OCI-M2 (cell line): Measurements from ENCODE around the gene RYK.
"Not testable (repeated sequence)": the region's sequence is repeated elsewhere in the genome, so short reads cannot be mapped to it uniquely, and the experiment has no call there.

Experiments used
- DNase-seq: peaks from one replicate; lab custom pipeline; 2025; ENCODE audit not compliant: unreplicated experiment; lab: John Stamatoyannopoulos, UW

The RYK gene

DNA sequence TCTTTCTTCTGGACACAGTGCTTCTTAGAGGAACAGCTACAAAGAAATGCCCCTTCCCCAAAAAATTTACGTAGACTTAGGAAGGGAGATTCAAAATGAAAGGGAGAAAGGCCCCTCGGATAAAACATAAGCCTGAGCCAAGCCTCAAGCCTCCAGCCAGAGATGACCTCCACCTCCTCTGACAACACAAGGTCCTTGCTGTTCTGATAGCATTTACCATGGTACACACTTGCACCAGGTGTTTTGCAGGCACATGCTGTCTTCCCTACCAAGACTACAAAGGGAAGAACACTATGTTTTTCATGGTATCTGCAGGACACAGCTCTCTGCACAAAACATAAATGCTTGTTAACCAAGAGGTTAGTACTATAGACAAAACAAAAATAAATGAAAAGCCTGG is 27.8 kb downstream of the RYK start:
- no peak for DNase-seq

DNA sequence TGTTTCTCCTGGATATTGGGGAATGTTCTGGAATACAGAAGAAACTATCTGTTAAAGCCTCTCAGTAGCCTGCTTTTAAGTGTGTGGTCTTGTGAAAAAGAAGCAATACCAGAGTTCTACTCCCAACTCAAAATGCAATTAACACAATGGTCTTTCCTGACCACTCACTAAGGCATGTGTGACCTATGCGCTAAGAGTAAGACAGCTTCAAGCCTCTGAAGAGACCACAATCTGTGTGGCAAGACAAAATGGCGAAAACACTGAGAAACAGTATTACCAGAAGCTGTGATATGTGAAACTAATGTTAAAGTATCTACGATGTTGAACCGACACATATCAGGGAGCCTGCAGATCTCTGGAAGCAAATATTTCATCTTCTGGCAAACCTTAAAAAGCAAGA is 33.8 kb downstream of the RYK start:
- DNase-seq = no peak

DNA sequence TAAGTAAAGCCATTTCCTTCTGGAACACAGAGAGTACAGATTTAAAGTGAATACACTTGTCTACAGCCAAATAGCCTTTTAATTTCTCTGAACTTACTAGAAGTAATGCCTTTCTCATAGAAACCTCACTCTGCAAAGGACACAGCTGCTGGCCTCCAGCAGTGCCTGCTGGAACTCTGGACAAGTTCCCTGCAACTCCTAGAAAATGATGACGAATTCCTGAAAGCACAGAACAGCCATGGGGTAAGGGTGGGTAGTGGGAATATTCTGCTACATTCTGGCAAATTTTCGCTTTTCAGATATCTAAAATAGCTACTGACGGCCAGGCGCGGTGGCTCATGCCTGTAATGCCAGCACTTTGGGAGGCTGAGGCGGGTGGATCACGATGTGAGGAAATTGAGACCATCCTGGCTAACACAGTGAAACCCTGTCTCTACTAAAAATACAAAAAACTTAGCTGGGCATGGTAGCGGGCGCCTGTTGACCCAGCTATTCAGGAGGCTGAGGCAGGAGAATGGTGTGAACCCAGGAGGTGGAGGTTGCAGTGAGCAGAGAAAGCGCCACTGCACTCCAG is 34.4 kb downstream of the RYK start:
- no peak for DNase-seq

DNA sequence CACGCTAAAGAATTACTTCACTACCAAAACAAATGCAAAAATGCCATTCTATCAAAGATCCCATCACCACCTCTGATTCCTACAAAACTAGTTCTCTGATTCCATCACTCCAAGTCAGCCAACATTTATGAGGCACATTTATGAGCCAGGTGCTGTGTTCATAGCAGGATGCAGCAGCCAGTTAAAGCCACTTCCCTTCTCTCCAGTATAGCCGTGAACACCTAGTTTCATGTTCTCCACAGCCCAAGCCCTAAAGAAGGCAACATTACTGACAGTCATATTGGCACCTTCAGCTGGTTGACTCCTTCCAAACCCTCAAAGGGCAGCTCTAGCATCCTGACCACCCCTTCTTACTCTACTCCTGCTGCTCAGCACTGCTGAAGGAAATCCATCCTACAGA is 36.4 kb downstream of the RYK start:
- no peak for DNase-seq

DNA sequence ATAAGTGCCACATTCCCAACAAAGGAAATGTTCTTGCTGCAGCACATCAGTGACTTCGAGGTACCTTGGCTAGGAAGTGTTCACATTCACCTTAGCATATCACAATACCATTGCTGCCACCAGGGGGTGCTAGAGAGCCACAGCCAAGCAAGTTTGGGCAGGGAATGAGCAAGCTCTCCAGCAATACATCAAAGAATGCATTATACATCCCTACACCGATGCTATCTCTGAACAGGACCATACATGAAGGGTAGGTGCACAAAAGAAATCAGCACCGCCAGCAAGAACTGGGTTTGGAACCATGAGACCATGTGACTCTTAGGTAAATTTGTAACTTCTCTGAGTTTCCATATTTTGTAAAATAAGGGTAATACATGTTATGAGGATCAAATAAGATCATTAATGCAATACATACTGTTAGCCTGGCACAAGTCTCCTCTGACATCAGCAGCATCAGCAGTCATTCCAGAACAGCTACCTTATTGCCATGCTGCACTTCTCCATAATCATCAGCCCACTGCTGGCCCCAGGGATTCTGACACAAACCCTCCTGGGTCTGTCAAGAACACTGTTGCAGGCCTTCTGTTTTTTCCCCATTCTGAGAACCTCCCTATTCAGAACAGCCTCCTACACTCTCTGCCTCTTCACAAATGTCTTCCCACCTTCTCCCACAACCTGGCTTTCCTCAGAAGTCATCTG is 37.5 kb downstream of the RYK start:
- DNase-seq = no peak

DNA sequence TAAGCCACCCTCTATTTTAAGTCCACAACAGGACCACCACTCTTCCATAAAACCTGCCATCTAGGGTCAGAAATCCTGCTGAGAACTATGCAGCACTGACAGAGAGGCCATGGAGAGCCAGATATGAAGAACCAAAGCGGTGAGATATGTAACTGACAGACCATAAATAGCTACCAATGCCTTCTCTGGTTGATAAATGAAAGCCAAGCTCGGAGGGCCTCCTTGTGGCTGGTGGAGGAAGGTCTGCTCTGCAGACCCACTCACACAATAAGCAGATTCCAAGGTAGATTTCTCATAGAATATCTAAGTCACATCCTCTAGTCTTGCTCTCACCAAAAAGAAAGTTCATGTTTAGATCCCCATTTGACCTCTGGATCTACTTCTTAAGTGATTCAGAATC is 38.9 kb downstream of the RYK start:
- peak; percentile 16 for DNase-seq

DNA sequence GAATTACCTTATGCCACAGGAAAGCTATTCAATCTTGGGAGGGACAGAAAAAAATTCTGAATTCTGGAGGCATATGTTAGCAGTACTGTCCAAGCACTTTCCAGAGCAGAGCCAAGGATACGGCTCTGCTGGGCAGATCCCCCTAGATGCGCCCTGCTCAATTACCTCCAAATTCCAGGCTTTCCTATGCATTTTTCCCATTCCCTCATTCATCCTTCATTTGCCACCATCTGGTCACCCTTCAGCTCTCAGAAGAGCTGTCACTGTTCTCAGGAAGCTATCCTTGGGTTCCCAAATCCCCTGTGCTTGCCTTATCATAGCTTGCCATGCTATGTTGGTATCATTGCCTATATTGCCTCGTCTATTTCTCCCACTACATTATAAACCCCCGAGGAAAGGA is 45.2 kb downstream of the RYK start:
- no peak for DNase-seq

DNA sequence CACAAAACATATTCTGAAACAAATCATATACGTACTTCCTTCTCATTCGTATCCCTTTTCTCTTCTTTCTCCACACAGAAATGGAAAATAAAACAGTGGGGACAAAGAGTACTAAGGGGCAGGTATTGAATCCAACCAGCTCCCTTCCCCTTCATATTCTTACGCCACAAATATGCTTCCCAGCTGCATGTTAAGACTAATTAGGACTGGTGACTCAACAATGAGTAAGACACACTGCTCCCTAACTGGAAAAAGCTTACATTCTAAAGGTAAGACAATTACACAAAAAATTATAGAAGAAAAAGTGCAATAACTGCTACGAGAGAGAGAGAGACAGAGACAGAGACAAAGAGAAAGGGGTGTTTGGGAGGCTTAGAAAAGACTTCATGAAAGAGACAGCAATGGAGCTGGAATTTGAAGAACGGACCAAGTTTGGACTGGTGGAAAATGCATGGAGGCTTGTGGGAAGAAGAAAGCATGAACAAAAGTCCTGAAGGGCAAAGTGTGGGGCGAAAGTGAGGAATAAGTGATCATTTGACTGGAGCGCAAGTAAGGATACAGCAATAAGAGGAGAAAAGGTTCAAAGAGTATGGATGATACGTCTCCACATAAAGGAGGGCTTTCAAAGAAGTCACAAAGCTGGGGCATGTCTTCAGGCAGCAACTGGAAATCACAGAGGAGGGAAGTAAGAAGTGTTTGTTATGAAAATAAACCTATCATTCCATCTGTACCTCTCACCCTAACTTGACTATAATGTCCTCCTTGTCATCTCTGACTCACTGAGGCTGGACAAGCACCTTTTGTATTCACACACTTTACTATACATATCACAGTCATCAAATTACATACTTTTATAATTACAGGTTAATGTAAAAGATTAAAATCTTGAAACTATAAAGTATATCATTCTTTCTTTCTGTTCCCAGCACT is 49.2 kb downstream of the RYK start:
- DNase-seq = no peak

DNA sequence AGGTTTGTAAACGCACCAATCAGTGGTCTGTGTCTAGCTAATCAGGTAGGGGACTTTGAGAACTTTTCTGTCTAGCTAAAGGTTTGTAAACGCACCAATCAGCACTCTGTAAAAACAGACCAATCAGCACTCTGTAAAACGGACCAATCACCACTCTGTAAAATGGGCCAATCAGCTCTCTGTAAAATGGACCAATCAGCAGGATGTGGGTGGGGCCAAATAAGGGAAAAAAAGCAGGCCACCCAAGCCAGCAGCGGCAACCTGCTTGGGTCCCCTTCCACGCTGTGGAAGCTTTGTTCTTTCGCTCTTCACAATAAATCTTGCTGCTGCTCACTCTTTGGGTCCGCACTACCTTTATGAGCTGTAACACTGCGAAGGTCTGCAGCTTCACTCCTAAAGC is 50.8 kb downstream of the RYK start:
- not testable (repeated sequence) for DNase-seq

DNA sequence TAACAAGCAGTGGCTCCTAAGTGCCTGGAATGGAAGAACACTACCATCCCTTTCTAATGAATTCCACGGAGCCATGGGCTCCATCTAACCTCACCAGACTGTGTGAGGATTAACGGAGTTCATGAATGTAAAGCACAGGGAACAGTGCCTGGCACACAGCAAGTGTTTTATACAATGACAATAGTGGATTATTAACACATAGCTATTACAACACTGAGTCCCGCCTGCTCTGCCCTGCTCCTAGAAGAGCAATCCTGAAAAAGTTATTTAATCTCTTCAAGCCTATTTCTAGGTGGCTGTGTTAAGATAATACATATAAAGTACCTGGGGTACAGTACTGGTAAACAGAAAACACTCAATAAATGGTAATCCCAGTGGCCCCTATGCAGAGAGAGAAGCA is 51.4 kb downstream of the RYK start:
- no peak for DNase-seq

DNA sequence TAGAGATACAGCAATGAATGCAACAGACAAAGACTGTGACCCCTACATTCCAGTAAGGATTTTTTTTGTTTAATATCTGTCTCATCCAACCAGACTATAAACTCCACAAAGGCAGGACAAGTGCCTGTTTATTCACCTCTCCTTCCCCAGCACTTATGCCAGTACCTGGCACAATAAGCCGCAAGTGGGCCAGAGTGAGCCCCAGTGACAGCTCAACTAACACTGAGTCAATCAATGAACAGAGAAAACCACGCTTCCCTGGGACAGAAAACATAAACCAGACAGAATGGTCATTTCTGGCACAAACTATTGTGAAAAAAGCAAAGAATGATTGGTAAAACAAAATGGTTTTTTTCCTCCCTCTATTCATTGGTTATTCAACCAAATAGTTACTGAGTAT is 52.2 kb downstream of the RYK start:
- DNase-seq = no peak

DNA sequence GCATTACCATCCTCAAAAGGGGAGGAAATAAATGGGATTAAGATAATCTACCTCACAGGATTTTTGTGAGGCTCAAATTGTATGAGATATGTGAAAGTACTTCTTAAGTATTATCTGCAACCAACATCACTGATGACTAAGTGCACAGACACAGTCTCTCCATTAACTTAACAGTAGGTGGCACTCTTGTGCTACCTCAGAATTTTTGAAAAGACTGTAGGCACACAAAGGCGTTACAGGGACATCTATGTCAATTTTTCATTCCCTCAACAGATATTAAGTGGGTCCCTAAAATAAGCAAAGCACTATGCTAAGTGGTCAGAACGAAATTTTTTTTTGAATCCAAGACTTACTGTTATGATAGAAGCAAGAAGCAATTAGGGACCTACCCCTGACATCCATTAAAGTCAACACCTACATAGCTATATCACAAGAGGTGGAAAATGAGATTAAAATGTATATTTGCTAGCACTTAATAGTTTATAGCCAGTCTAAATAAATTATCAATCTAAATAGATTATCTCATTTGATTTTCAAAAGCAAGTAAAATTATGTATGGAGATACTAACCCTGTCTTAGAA is 52.9 kb downstream of the RYK start:
- DNase-seq = peak; percentile 6

DNA sequence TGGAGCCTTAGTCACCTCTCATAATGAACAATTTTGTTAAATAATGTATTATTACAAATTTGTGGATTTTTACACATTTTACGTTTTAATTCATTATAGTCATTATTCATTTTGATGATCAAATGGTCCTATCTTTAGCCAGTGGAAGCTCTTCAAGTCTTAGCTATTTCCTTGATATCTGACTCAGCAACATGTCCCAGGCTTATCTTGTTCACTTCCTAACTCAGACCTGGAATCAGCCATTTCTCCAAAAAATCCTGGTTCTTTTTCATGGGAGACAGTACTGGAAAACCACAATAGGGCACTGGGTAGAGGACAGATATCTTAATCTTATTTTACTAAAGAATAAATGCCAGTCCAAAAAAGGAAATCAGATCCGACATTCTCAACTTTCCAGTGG is 56.4 kb downstream of the RYK start:
- no peak for DNase-seq

DNA sequence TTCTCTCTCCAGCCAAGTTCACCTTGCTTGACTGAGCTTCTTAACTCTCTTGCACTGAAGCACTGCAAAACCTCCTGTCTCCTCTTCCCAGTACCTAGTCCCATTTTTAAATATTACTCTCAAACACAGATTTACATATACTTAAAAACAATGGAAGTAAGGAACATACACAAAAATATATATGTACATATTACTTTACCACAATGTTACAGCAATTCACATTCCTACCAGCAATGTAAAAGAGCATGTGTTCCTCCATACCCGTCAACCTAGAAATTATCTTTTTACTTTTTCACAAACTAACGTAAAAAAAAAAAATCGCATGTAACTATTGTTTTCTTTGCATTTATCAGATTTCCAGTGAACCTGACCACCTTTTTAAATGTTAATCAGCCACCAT is 60.4 kb downstream of the RYK start:
- DNase-seq = no peak

DNA sequence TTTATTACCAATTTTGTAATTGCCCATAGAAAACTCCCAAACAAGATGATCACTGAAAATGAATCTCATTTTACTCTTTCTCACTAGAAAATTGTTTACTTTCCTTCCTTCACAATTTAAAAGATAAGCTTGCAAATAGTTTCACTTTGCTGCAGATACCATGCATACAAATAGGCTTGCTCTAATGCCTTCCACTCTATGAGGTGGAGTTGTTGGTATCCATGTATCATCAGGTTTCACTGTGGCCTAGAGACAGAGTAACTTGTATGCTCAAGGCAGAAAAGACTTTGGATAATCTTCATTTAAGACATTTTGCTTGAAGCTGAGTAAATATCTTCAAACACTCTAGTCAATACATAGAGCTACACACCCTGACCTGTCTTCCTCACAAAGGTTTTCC is 60.8 kb downstream of the RYK start:
- DNase-seq = no peak

DNA sequence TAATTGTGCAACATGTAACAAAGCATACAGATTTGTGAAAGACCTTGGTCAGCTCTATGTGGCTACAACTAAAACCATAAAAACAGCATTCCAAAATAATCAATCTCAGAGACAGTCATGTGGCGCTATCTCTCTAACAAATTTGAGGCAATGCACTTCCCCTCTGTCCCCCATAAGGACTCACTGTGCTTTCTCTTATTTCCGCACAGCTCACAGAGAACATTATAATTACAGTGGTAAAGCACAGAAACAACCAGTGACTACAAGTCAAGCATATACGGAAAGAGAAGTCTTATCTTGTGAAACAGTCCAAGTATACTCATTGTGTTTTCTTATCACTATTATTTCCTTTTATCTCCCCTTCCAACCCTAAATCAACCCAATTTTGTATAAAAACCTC is 64.3 kb downstream of the RYK start:
- no peak for DNase-seq

DNA sequence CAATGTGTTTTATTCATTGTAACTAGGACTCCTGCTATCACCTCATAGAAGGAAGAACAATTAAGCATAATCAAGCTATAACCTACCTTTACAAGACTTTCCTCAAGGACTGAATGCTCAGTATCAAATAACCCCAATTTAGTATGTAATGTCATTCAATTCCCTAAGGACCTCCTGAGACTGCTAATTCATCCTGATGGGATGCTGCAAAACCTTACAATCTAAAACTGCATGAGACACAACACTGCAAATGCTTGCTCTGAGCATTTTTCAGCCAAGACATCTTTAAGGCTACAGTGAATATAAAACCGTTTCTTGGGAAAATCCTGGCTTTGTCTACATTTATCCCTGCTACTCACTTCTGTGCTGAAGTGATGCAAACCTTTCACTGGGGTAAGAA is 69.9 kb downstream of the RYK start:
- no peak for DNase-seq

DNA sequence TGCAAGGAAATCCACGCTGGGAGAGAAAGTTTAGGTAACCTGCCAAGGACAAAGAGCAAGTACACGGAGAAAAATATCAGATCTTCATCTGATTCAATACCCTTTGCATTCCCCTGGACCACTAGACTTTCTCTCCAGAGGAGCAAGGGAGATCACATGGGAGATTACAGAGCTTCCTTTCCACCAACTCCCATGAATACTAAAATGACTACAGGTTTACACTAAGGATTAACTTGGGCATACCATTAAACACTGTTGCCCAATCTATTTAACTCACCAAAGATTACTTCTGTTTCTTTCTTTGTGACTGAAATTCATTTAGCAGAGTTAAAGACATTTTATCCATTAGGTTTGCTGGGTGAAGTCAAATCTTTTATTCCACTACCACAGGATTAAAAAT is 71.2 kb downstream of the RYK start:
- DNase-seq = no peak

DNA sequence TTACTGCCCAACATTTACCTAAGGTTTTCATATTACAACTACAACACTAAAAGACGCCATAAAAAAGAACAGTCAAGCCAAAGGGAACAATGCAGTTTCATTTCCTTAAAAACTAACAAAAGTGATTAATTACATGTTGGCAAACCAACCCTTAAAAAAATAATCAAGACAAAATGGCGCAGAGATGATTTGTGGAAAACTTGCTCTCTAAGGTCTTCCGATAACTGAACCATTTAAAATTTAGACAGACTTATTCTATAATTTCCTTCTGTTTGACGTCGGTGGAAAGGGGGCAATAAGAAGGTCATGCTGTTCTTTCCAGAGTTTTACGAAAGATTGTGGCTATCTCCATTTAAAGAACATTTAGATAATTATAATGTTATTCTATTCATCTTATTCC is 87.6 kb downstream of the RYK start:
- DNase-seq = no peak

DNA sequence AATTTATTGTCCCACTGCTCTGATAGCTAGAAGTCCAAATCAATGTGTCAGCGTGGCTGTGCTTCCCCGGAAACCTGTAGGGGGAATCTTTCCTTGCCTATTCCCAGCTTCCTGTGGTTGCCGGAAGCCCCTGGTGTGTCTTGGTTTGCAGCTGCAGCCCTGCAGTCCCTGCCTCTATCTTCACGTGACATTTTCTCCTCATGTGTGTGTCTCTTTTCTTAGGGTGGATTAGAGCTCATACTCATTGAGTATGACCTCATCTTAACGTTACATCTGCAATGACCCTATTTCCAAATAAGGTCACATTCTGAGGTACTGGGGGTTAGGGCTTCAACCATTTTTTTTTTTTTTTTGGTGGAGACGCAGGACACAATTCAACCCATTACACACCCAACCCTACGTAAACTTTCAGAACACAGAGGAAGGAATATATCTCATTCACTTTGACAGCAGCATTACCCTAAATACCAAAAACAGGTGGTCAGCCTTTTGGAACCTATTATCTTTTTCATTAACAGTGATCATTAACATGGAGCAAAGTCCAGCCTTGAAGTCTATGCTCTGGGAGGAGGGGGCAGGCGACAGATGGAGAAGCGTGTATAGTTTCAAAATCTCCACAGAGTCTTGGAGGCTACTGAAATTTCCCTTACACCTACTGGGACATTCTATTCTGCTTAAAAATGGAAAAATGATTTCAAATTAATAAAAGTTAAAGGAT is 88.6 kb downstream of the RYK start:
- no peak for DNase-seq

DNA sequence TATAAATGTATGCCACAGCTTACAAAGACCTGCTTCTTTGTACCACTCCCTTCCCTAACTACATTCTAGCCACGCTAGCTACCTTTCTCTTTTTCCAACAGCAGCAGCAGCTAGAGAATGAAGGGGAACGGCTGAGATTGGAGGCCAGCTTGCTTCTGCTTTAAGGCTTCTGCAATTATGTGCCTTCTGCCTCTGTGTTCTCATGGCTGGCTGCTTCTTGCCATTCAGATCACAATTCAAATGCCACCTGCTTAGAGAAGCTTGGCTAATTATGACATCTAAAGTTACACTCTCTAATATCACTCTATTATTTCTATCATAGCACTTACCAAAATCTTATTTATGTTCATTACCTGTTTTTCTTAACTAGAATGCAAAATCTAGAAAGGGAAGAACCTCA is 95.2 kb downstream of the RYK start:
- DNase-seq = no peak
